ENCODE measurements around the gene ELMOD3. TPM values are rescaled to one million over a fixed set of nuclear protein-coding genes. Genes with fewer than 3 reads are reported as not detected.
A peak's percentile ranks its signal among the peaks of the same experiment; 100 is the strongest.
"Not testable (repeated sequence)": the region's sequence is repeated elsewhere in the genome, so short reads cannot be mapped to it uniquely, and the experiment has no call there.

Gene ELMOD3
- total and polyA plus RNA-seq, 10 donors = 14.4 to 38.0 (median 24.2) TPM

DNA sequence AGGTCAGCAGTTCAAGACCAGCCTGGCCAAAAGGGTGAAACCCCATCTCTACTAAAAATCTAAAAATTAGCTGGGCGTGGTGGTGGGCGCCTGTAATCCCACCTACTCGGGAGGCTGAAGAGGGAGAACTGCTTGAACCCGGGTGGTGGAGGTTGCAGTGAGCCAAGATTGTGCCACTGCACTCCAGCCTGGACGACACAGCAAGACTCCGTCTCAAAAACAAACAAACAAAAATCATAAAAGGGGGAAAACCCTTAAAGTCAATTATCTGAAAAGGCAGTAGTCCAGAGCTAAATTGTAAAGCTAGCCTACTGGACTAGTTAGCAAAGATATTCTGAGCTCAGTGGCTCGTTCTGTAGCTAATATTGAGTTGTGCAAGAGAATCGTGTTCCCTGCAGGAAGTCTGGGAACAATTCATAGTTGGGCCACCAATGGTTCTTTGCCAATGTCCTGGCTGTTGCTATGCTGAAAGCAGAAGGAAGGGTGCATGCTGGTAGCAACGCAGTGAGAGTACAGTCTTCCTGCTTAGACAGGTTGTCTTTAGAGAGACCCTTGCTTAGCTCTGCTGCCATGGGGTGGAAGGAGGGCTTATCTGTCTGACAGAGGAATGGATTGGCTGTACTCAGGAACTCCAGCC is 31.1 kb upstream of the ELMOD3 start:
- H3K4me1 ChIP-seq = peaks cover 58 to 91% (median 86%) of the 10 kb centered on the region in 6 donors
- DNase-seq = no peak
- peak overlapping the region in 3 of 8 donors; percentile 26 to 99 (median 96) for H3K27ac ChIP-seq
- H3K4me3 ChIP-seq = peak overlapping the region in 1 of 8 donors; percentile 91
- 62 to 84% (median 75%) methylated on average over 9 of the region's 9 CpGs for WGBS, 5 donors
- H3K36me3 ChIP-seq = peaks cover 0 to 80% (median 59%) of the 10 kb centered on the region in 6 donors
- intact Hi-C loops (cut with DNase I; ENCODE audit: low total_unique reads) = no loop called here
- H3K27me3 ChIP-seq (replicated peaks in 1 of 7) = no peaks in the 10 kb centered on the region
- TF ChIP-seq POLR2AphosphoS5 (IDR thresholded peaks at IDR 0.05) (no peak), POLR2A (IDR thresholded peaks at IDR 0.05) (no peak)
- TF ChIP-seq, protein P1, sequence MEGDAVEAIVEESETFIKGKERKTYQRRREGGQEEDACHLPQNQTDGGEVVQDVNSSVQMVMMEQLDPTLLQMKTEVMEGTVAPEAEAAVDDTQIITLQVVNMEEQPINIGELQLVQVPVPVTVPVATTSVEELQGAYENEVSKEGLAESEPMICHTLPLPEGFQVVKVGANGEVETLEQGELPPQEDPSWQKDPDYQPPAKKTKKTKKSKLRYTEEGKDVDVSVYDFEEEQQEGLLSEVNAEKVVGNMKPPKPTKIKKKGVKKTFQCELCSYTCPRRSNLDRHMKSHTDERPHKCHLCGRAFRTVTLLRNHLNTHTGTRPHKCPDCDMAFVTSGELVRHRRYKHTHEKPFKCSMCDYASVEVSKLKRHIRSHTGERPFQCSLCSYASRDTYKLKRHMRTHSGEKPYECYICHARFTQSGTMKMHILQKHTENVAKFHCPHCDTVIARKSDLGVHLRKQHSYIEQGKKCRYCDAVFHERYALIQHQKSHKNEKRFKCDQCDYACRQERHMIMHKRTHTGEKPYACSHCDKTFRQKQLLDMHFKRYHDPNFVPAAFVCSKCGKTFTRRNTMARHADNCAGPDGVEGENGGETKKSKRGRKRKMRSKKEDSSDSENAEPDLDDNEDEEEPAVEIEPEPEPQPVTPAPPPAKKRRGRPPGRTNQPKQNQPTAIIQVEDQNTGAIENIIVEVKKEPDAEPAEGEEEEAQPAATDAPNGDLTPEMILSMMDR (IDR thresholded peaks at IDR 0.05 in 8 of 11, conservative IDR thresholded peaks at IDR 0.05 in 3 of 11) = no peak
- H3K9me3 ChIP-seq = no peaks in the 10 kb centered on the region

DNA sequence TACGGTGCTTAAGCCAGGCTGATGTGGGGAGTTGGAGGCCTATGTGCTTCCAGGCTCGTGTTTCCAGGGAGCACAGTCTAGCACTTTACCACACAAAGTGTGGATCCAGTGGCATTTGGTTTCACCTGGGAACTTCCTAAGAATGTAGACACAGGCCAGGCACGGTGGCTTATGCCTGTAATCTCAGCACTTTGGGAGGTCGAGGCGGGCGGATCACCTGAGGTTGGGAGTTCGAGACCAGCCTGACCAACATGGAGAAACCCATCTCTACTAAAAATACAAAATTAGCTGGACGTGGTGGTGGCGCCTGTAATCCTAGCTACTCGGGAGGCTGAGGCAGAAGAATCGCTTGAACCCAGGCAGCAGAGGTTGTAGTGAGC is 30.6 kb upstream of the ELMOD3 start:
- H3K27me3 ChIP-seq (replicated peaks in 1 of 7); DNase-seq; H3K9me3 ChIP-seq; intact Hi-C loops (cut with DNase I; ENCODE audit: low total_unique reads): not testable (repeated sequence)
- H3K4me1 ChIP-seq = peaks cover 54 to 91% (median 85%) of the 10 kb centered on the region in 6 donors
- H3K27ac ChIP-seq = peak overlapping the region in 3 of 8 donors; percentile 26 to 99 (median 96)
- peaks cover 0 to 75% (median 57%) of the 10 kb centered on the region in 6 donors for H3K36me3 ChIP-seq
- WGBS, 5 donors = 84 to 94% (median 91%) methylated on average over 11 of the region's 11 CpGs
- peak overlapping the region in 2 of 8 donors; percentile 86 to 91 for H3K4me3 ChIP-seq

DNA sequence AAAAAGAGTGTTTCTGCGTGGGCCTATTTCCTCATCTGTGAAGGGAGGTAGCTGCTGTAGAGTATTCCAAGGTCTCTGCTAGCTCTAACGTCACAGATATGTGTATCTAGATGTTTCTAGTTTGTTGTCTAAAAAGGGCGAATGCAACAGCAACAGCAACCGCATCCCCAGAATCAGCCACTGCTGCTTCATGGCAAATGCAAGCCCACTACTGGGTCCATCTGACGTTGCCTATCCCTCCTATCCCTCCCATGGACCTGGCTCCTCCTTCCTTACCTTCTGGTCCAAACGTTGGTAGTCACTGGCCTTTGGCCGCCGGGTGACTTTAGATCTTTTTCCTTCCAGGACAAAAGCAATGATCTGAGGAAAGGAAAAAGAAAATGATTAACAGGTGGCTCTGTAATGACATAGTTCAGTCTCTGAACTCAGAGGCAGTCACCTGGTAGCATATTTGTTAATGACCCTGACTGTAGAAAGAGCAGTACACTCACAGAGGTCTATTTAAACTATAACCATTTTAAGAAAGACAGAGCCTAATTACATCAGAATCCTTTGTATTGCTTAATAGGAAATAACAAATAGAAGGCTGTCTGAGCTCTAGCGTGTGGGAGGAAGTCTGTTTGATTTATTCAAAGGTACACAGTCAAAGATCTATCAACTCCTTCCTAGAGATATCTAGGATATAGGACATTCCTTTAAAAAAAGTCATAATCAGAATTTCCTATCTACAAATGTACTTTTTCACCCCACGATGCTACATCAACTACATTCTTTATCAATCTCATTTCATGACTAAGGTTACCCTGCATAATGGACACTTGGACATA is 29.7 kb upstream of the ELMOD3 start:
- no peaks in the 10 kb centered on the region for H3K9me3 ChIP-seq
- 38 to 50% (median 41%) methylated on average over 10 of the region's 10 CpGs for WGBS, 5 donors
- no peak for TF ChIP-seq POLR2A (IDR thresholded peaks at IDR 0.05)
- TF ChIP-seq POLR2AphosphoS5 (IDR thresholded peaks at IDR 0.05) = no peak
- TF ChIP-seq, protein P1 (IDR thresholded peaks at IDR 0.05 in 8 of 11, conservative IDR thresholded peaks at IDR 0.05 in 3 of 11) = no peak
- peak overlapping the region in 7 of 8 donors; percentile 36 to 99 (median 99) for H3K27ac ChIP-seq
- intact Hi-C loops (cut with DNase I; ENCODE audit: low total_unique reads) = no loop called here
- no peak for DNase-seq
- peak overlapping the region; percentile 66 to 92 (median 77) for H3K4me3 ChIP-seq
- no peaks in the 10 kb centered on the region for H3K27me3 ChIP-seq (replicated peaks in 1 of 7)
- H3K36me3 ChIP-seq = peaks cover 0 to 67% (median 49%) of the 10 kb centered on the region in 6 donors
- H3K4me1 ChIP-seq = peaks cover 46 to 90% (median 77%) of the 10 kb centered on the region in 6 donors

DNA sequence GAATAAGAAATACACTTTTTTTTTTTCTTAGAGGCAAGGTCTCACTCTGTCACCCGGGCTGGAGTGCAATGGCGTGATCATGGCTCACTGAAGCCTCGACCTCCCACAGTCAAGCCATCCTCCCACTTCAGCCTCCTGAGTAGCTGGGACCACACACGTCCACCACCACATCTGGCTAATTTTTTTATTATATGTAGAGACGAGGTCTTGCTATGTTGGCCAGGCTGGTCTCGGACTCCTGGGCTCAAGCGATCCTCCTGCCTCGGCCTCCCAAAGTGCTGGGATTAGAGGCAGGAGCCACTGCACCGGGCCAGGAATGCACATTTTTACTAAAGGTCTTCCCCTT is 29.1 kb upstream of the ELMOD3 start:
- H3K27ac ChIP-seq = peak overlapping the region in 7 of 8 donors; percentile 36 to 99 (median 99)

More for the DNA sequence above, 29.1 kb upstream of the ELMOD3 start:
- WGBS, 5 donors = 41 to 61% (median 55%) methylated on average over 9 of the region's 9 CpGs
- H3K9me3 ChIP-seq = no peaks in the 10 kb centered on the region
- H3K36me3 ChIP-seq = peaks cover 0 to 61% (median 43%) of the 10 kb centered on the region in 6 donors
- no peak for TF ChIP-seq POLR2A (IDR thresholded peaks at IDR 0.05)
- TF ChIP-seq, protein P1 (IDR thresholded peaks at IDR 0.05 in 8 of 11, conservative IDR thresholded peaks at IDR 0.05 in 3 of 11) = no peak
- no peak for TF ChIP-seq POLR2AphosphoS5 (IDR thresholded peaks at IDR 0.05)
- intact Hi-C loops (cut with DNase I; ENCODE audit: low total_unique reads) = no loop called here
- H3K27me3 ChIP-seq (replicated peaks in 1 of 7) = no peaks in the 10 kb centered on the region
- peaks cover 45 to 84% (median 72%) of the 10 kb centered on the region in 6 donors for H3K4me1 ChIP-seq
- peak overlapping the region; percentile 66 to 92 (median 77) for H3K4me3 ChIP-seq
- DNase-seq = no peak
